Muscle of back (tissue), 11 donors: ENCODE data around the gene NTRK3. TPM values are rescaled to one million over a fixed set of nuclear protein-coding genes. Genes with fewer than 3 reads are reported as not detected.

Experiments
- DNase-seq, 3 donors: peaks; one replicate each; pipeline versions ENCODE4 v3.0.0 to v3.0.0-alpha.2; 2013
- polyA plus RNA-seq, 10 donors: library from polyadenylated mRNA; unstranded; fragments of 120-200 nt; gene quantifications; one replicate each; pipeline ENCODE4 v1.2.1, GENCODE V29; 2013; ENCODE audit not compliant: insufficient read length in 10 of 10

Gene NTRK3
- polyA plus RNA-seq, 10 donors, result 4.2 to 9.4 (median 5.5) TPM

GRCh38 chr15:87829332-87830050 is 427.0 kb downstream of the NTRK3 start:
- no peak for DNase-seq

GRCh38 chr15:87828608-87829007 is 427.9 kb downstream of the NTRK3 start:
- DNase-seq, result peak in 1 of 3 donors; percentile 5

GRCh38 chr15:87827131-87827530 is 429.4 kb downstream of the NTRK3 start:
- DNase-seq, result peak in 1 of 3 donors; percentile 7

GRCh38 chr15:87826119-87826747 is 430.3 kb downstream of the NTRK3 start:
- DNase-seq, result peak in 1 of 3 donors; percentile 7

GRCh38 chr15:87818756-87819155 is 437.8 kb downstream of the NTRK3 start:
- DNase-seq, result no peak

- no peak for DNase-seq
Observed at GRCh38 chr15:87817553-87817952, 439.0 kb downstream of the NTRK3 start.

- DNase-seq, result peak in 1 of 3 donors; percentile 66
Observed at GRCh38 chr15:87816811-87817210, 439.7 kb downstream of the NTRK3 start.

GRCh38 chr15:87816016-87816415 is 440.5 kb downstream of the NTRK3 start:
- DNase-seq, result no peak

Other genes starting within 250 kb of the NTRK3 start
- gene MRPL46, start 210.6 kb upstream of the NTRK3 start, polyA plus RNA-seq, result 10 to 100 TPM; 22.0 to 26.0 (median 24.9) TPM
- 10 to 100 TPM; 40.5 to 47.6 (median 44.0) TPM for gene MRPS11, start 211.0 kb upstream of the NTRK3 start, polyA plus RNA-seq